ENCODE measurements around the gene VWA3A.
"Not testable (repeated sequence)": the region's sequence is repeated elsewhere in the genome, so short reads cannot be mapped to it uniquely, and the experiment has no call there.

The VWA3A gene

GRCh38 chr16:22086440-22086839, 5.9 kb upstream of the VWA3A start:
- DNase-seq (ENCODE audit: low read depth) = no peak

- no peak for DNase-seq (ENCODE audit: low read depth)
These were observed 3.7 kb upstream of the VWA3A start for GRCh38 chr16:22088642-22089041.

GRCh38 chr16:22089910-22090309, 2.4 kb upstream of the VWA3A start:
- DNase-seq (ENCODE audit: low read depth) = no peak

GRCh38 chr16:22091721-22092120, 620 bp upstream of the VWA3A start:
- DNase-seq (ENCODE audit: low read depth) = no peak

GRCh38 chr16:22093331-22093730, 990 bp downstream of the VWA3A start:
- DNase-seq (ENCODE audit: low read depth) = no peak

GRCh38 chr16:22093996-22094395, 1.7 kb downstream of the VWA3A start:
- no peak for DNase-seq (ENCODE audit: low read depth)

- no peak for DNase-seq (ENCODE audit: low read depth)
These were observed 6.3 kb downstream of the VWA3A start for GRCh38 chr16:22098405-22099255.

GRCh38 chr16:22099256-22099975, 7.1 kb downstream of the VWA3A start:
- no peak for DNase-seq (ENCODE audit: low read depth)

- no peak for DNase-seq (ENCODE audit: low read depth)
These were observed 11.1 kb downstream of the VWA3A start for GRCh38 chr16:22103441-22103840.

- DNase-seq (ENCODE audit: low read depth) = no peak
These were observed 17.0 kb downstream of the VWA3A start for GRCh38 chr16:22109258-22109898.

- not testable (repeated sequence) for DNase-seq (ENCODE audit: low read depth)
These were observed 19.3 kb downstream of the VWA3A start for GRCh38 chr16:22111629-22112028.

GRCh38 chr16:22116095-22116700, 23.9 kb downstream of the VWA3A start:
- DNase-seq (ENCODE audit: low read depth) = no peak

GRCh38 chr16:22117609-22118008, 25.3 kb downstream of the VWA3A start:
- no peak for DNase-seq (ENCODE audit: low read depth)

GRCh38 chr16:22120440-22120839, 28.1 kb downstream of the VWA3A start:
- no peak for DNase-seq (ENCODE audit: low read depth)

- no peak for DNase-seq (ENCODE audit: low read depth)
These were observed 29.9 kb downstream of the VWA3A start for GRCh38 chr16:22122239-22122638.

GRCh38 chr16:22123146-22123545, 30.8 kb downstream of the VWA3A start:
- no peak for DNase-seq (ENCODE audit: low read depth)

- no peak for DNase-seq (ENCODE audit: low read depth)
These were observed 31.6 kb downstream of the VWA3A start for GRCh38 chr16:22123759-22124490.

GRCh38 chr16:22124583-22125284, 32.4 kb downstream of the VWA3A start:
- no peak for DNase-seq (ENCODE audit: low read depth)

GRCh38 chr16:22126037-22126558, 33.8 kb downstream of the VWA3A start:
- no peak for DNase-seq (ENCODE audit: low read depth)

- not testable (repeated sequence) for DNase-seq (ENCODE audit: low read depth)
These were observed 36.2 kb downstream of the VWA3A start for GRCh38 chr16:22128537-22128936.

GRCh38 chr16:22130528-22130927, 38.2 kb downstream of the VWA3A start:
- DNase-seq (ENCODE audit: low read depth) = no peak
